ENCODE measurements around the gene FNDC7.
A peak's percentile ranks its signal among the peaks of the same experiment; 100 is the strongest.
"Not testable (repeated sequence)": the region's sequence is repeated elsewhere in the genome, so short reads cannot be mapped to it uniquely, and the experiment has no call there.

Gene FNDC7

GRCh38 chr1:108712606-108713150 is at the start of gene FNDC7:
FNDC7 (plus strand) TSS chr1:108712908; CDS start chr1:108712934, 26 bp downstream.
- DNase-seq (ENCODE audit: low read depth) = no peak

GRCh38 chr1:108663074-108663473 is 49.6 kb upstream of the FNDC7 start:
- no peak for DNase-seq (ENCODE audit: low read depth)

GRCh38 chr1:108664481-108664880 is 48.2 kb upstream of the FNDC7 start:
- no peak for DNase-seq (ENCODE audit: low read depth)

GRCh38 chr1:108665067-108665466 is 47.6 kb upstream of the FNDC7 start:
- DNase-seq (ENCODE audit: low read depth) = no peak

GRCh38 chr1:108665771-108666170 is 46.9 kb upstream of the FNDC7 start:
- DNase-seq (ENCODE audit: low read depth) = no peak

- DNase-seq (ENCODE audit: low read depth) = not testable (repeated sequence)
These were observed 45.3 kb upstream of the FNDC7 start for GRCh38 chr1:108667422-108667821.

GRCh38 chr1:108668777-108669176 is 43.9 kb upstream of the FNDC7 start:
- DNase-seq (ENCODE audit: low read depth) = no peak

GRCh38 chr1:108669679-108670078 is 43.0 kb upstream of the FNDC7 start:
- DNase-seq (ENCODE audit: low read depth) = no peak

GRCh38 chr1:108670131-108670773 is 42.5 kb upstream of the FNDC7 start:
- no peak for DNase-seq (ENCODE audit: low read depth)

GRCh38 chr1:108671143-108671542 is 41.6 kb upstream of the FNDC7 start:
- no peak for DNase-seq (ENCODE audit: low read depth)

GRCh38 chr1:108678706-108679105 is 34.0 kb upstream of the FNDC7 start:
- DNase-seq (ENCODE audit: low read depth) = no peak

- DNase-seq (ENCODE audit: low read depth) = no peak
These were observed 33.0 kb upstream of the FNDC7 start for GRCh38 chr1:108679586-108680213.

- not testable (repeated sequence) for DNase-seq (ENCODE audit: low read depth)
These were observed 31.0 kb upstream of the FNDC7 start for GRCh38 chr1:108681701-108682100.

- no peak for DNase-seq (ENCODE audit: low read depth)
These were observed 27.2 kb upstream of the FNDC7 start for GRCh38 chr1:108685529-108685928.

GRCh38 chr1:108686614-108687313 is 25.9 kb upstream of the FNDC7 start:
- DNase-seq (ENCODE audit: low read depth) = no peak

GRCh38 chr1:108691128-108691941 is 21.4 kb upstream of the FNDC7 start:
- no peak for DNase-seq (ENCODE audit: low read depth)

- DNase-seq (ENCODE audit: low read depth) = peak; percentile 48
These were observed 20.6 kb upstream of the FNDC7 start, which contains the start of gene PRPF38B for GRCh38 chr1:108691942-108692723. PRPF38B (plus strand) TSS chr1:108692310; CDS start chr1:108692592, 282 bp downstream.

- no peak for DNase-seq (ENCODE audit: low read depth)
These were observed 19.7 kb upstream of the FNDC7 start for GRCh38 chr1:108692724-108693655.

GRCh38 chr1:108695535-108695934 is 17.2 kb upstream of the FNDC7 start:
- no peak for DNase-seq (ENCODE audit: low read depth)

All from non-pigmented ciliary epithelial cell (primary cell).